GM12891 (cell line): ENCODE results near the gene CD33.

ENCODE experiments used
- DNase-seq: peaks from one replicate; pipeline ENCODE4 v3.0.0; 2011; ENCODE audit warnings: low spot score; ENCODE audit not compliant: insufficient read length
- FAIRE-seq: peaks from 2 replicates; lab custom pipeline; 2011; peaks lifted over from hg19 to GRCh38; lab: Jason Lieb, UNC
- PAX5 ChIP-seq: IDR thresholded peaks from 2 replicates; pipeline ENCODE4 v1.6.1; 2011; ENCODE audit warnings: low read length, moderate library complexity, mild to moderate bottlenecking; ENCODE audit not compliant: insufficient read depth, severe bottlenecking
- POLR2A ChIP-seq: IDR thresholded peaks from 2 replicates; pipeline ENCODE4 v1.6.1; 2011; ENCODE audit warnings: low read depth, low read length, control low read depth
- POLR2AphosphoS5 ChIP-seq: IDR thresholded peaks from 2 replicates; pipeline ENCODE4 v1.6.1; 2011; ENCODE audit warnings: low read depth, low read length, control low read depth
- POU2F2 ChIP-seq: IDR thresholded peaks from 2 replicates; pipeline ENCODE4 v1.6.1; 2011; ENCODE audit warnings: low read depth, mild to moderate bottlenecking, control low read depth, low read length, moderate library complexity
- SPI1 ChIP-seq: IDR thresholded peaks from 2 replicates; pipeline ENCODE4 v1.6.1; 2011; ENCODE audit warnings: low read depth, low read length, control low read depth
- TAF1 ChIP-seq: IDR thresholded peaks from 2 replicates; pipeline ENCODE4 v1.6.1; 2011; ENCODE audit warnings: low read depth, low read length, control low read depth

The CD33 gene

GRCh38 chr19:51253088-51253806 lies 28.4 kb downstream of the CD33 start:
- FAIRE-seq (no peak), DNase-seq (no peak)
- TF ChIP-seq POLR2A (no peak), POLR2AphosphoS5 (no peak), POU2F2 (no peak), SPI1 (no peak), PAX5 (no peak), TAF1 (no peak)

- TF ChIP-seq PAX5 (no peak), SPI1 (no peak), POU2F2 (no peak), TAF1 (no peak), POLR2A (no peak), POLR2AphosphoS5 (no peak)
- DNase-seq (no peak), FAIRE-seq (no peak)
These were observed 31.3 kb downstream of the CD33 start for GRCh38 chr19:51256155-51256625.

GRCh38 chr19:51257471-51257870 lies 32.6 kb downstream of the CD33 start:
- DNase-seq (no peak), FAIRE-seq (no peak)
- TF ChIP-seq POLR2A (no peak), POLR2AphosphoS5 (no peak), TAF1 (no peak), SPI1 (no peak), POU2F2 (no peak), PAX5 (no peak)

- no peak for TF ChIP-seq POLR2A
- no peak for TF ChIP-seq POLR2AphosphoS5
- TF ChIP-seq POU2F2 = no peak
- no peak for TF ChIP-seq SPI1
- TF ChIP-seq TAF1 = no peak
- TF ChIP-seq PAX5 = no peak
- no peak for DNase-seq
- no peak for FAIRE-seq
These were observed 33.6 kb downstream of the CD33 start for GRCh38 chr19:51258165-51259160.

GRCh38 chr19:51259348-51260245 lies 34.7 kb downstream of the CD33 start:
- no peak for TF ChIP-seq POU2F2
- TF ChIP-seq PAX5 = no peak
- no peak for TF ChIP-seq POLR2AphosphoS5
- TF ChIP-seq TAF1 = no peak
- no peak for TF ChIP-seq POLR2A
- TF ChIP-seq SPI1 = no peak
- FAIRE-seq (peak; percentile 82), DNase-seq (no peak)

- DNase-seq = no peak
- FAIRE-seq = no peak
- TF ChIP-seq POU2F2 (no peak), SPI1 (peak; percentile 42; the same call in 1 of the 2 replicates), PAX5 (no peak)
These were observed 38.9 kb downstream of the CD33 start for GRCh38 chr19:51263808-51264207.

GRCh38 chr19:51271067-51271466 lies 46.2 kb downstream of the CD33 start:
- FAIRE-seq = no peak
- TF ChIP-seq POLR2AphosphoS5 = no peak
- no peak for TF ChIP-seq TAF1
- no peak for TF ChIP-seq PAX5
- no peak for TF ChIP-seq SPI1
- TF ChIP-seq POU2F2 = no peak
- TF ChIP-seq POLR2A = no peak

GRCh38 chr19:51272183-51272810 lies 47.4 kb downstream of the CD33 start:
- DNase-seq = no peak
- TF ChIP-seq POLR2AphosphoS5 (no peak), PAX5 (no peak), POU2F2 (no peak), POLR2A (no peak), TAF1 (no peak), SPI1 (no peak)
- FAIRE-seq = no peak

More at GRCh38 chr19:51271067-51271466, 46.2 kb downstream of the CD33 start:
- DNase-seq = no peak
